Activated CD4-positive, alpha-beta T cell treated with anti-CD3 and anti-CD28 coated beads, Interleukin-2, amount 10 ng/mL, durations not matched to agents 24 days and 14 days (primary cell): ENCODE results near the gene RCC2. TPM values are rescaled to one million over a fixed set of nuclear protein-coding genes. Genes with fewer than 3 reads are reported as not detected.

ENCODE experiments used
- DNase-seq: peaks from one replicate; pipeline ENCODE4 v3.0.0; 2022
- H3K27ac Mint-ChIP-seq: one replicate; pipeline ENCODE4 v1.8.0; 2022; ENCODE audit warnings: mild to moderate bottlenecking, mixed read lengths
- H3K27me3 Mint-ChIP-seq: one replicate; pipeline ENCODE4 v1.8.0; 2022; ENCODE audit warnings: mixed read lengths
- H3K36me3 Mint-ChIP-seq: one replicate; pipeline ENCODE4 v1.8.0; 2022; ENCODE audit warnings: low read depth, mild to moderate bottlenecking, mixed read lengths
- H3K4me1 Mint-ChIP-seq: one replicate; pipeline ENCODE4 v1.8.0; 2021; ENCODE audit warnings: mixed read lengths
- H3K4me3 Mint-ChIP-seq: one replicate; pipeline ENCODE4 v1.8.0; 2022; ENCODE audit warnings: mild to moderate bottlenecking, moderate library complexity, mixed read lengths
- H3K9me3 Mint-ChIP-seq: one replicate; pipeline ENCODE4 v1.8.0; 2021; ENCODE audit warnings: mixed read lengths
- intact Hi-C: fragments of 100-400 bp; cut with micrococcal nuclease; formaldehyde crosslinking; loops from one replicate; pipeline ENCODE4 v1.15.1; 2023
- total RNA-seq: library from RNA; stranded (reverse); gene quantifications from 2 replicates; pipeline ENCODE4 v1.2.3, GENCODE V29; 2022

The RCC2 gene
- total RNA-seq, 1 donor from 2014 or later = 234 TPM

DNA sequence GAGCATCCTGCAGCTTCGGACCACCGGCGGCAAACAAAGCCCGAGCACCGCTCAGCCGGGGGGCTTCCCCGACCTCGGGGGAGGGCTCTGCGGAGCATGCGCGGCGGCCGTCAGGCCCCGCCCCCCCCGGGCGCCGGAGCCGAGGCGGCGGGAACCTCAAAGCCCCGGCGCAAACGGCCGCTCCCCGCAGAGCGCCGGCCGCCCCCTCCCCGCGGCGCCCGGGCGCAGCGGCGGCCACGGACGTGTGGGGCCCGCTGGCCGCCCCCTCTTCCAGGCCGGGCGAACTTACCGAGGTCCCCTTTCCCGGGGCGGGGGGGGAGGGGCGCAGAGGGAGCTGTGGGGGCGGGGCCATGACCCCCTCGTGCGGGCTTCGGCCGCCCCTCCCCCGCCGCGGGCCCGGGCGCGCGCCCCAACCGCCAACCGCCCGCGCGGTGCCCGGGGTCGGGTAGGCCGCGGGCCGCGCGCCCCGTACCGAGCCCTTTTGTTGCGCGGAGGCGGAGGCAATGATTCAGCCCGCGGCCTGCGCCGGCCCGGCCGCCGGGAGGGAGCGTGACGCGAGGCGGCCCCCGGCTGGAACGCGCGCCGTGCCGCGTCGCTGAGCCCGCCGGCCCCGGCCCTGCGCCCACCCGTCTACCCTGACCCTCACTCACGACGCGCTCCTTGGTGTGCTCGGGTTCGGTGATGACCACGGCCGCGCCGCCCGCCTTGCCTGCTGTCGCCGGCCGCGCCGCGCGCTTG is 1.7 kb downstream of the RCC2 start:
- Mint-ChIP-seq H3K4me3 (peak overlapping the region; percentile 81), H3K36me3 (peaks cover 41% of the 10 kb centered on the region), H3K27me3 (no peaks in the 10 kb centered on the region), H3K9me3 (no peaks in the 10 kb centered on the region), H3K27ac (peak overlapping the region; percentile 62), H3K4me1 (peaks cover 48% of the 10 kb centered on the region)
- intact Hi-C loops = loop anchor here (2.0 kb wide), 1 partner anchor 17 kb away; no protein-coding TSS in a partner anchor
- peak; percentile 84 for DNase-seq

DNA sequence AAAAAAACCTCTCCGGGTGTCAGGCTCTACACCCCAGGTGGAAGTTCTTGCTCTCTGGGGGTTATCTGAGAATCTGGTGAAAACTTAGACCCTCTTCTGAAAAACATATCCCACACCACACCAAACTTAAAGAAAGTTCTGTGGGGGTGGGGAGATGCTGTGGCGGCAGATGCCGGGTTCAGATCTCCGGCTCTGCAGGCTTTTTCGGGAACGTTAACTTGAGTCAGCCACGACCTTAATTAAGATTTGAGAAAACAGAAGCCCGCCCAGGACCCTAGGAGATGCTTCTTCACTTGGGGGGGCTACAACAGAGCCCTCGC is 2.3 kb downstream of the RCC2 start:
- Mint-ChIP-seq H3K36me3 (peaks cover 45% of the 10 kb centered on the region), H3K4me1 (peaks cover 48% of the 10 kb centered on the region), H3K4me3 (peak overlapping the region; percentile 81), H3K9me3 (no peaks in the 10 kb centered on the region), H3K27me3 (no peaks in the 10 kb centered on the region), H3K27ac (peak overlapping the region; percentile 62)
- no peak for DNase-seq
- intact Hi-C loops = loop anchor here (2.0 kb wide), 1 partner anchor 16 kb away; no protein-coding TSS in a partner anchor

DNA sequence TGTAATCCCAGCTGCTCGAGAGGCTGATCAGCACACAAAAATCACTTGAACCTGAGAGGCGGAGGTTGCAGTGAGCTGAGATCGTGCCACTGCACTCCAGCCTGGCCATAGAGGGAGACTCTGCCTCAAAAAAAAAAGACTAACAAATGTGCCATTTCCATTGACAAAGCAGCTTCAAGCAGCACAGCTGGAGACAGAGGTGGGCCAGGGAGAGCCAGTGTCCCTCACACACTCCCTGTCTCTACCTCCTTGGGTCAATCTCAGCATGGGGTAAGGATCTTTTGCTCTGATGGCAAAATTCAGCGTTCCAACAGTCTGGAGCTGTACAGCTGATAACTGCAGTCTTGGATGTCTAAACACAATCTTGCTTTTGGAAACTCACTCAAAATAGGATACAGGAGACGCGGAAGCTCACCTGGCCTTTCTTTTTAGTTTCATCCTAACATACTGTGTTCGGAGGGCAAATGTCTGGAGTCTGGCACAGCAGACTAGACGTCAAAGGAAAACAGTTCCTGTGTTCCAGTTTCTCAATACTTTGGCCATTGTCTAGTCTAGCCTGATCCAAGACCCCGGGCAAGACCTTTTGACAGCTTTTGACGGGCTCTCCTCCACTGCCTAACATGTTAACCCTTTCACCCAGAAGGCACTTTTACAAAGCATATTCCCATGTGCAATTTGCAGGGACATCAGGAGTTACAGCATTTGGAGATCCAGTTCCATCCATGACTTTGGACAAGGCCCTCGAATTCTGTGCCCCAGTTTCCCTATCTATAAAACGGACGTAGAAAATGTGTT is 2.9 kb downstream of the RCC2 start:
- Mint-ChIP-seq H3K9me3 (no peaks in the 10 kb centered on the region), H3K4me1 (peaks cover 48% of the 10 kb centered on the region), H3K27ac (peak overlapping the region; percentile 62), H3K27me3 (no peaks in the 10 kb centered on the region), H3K4me3 (peak overlapping the region; percentile 81), H3K36me3 (peaks cover 51% of the 10 kb centered on the region)
- DNase-seq = peak; percentile 59
- intact Hi-C loops = loop anchor here (2.0 kb wide), 1 partner anchor 16 kb away; no protein-coding TSS in a partner anchor

DNA sequence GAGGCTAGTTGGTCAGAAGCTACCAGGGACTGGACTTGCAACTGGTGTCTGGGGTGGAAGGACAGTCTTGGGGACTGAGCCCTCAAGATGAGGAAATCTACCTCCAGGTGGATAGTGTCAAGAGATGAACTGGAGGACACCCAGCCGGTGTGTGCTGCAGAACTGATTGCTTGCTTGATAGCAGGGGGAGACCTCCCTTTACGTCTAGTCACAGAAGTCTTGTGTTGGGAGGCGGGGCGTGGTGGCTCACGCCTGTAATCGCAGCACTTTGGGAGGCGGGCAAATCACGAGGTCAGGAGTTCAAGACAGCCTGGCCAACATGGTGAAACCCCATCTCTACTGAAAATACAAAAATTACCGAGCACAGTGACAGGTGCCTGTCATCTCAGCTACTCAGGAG is 4.9 kb downstream of the RCC2 start:
- H3K4me3 Mint-ChIP-seq = peak overlapping the region; percentile 23
- peaks cover 37% of the 10 kb centered on the region for H3K4me1 Mint-ChIP-seq
- DNase-seq = no peak
- no peaks in the 10 kb centered on the region for H3K27me3 Mint-ChIP-seq
- H3K9me3 Mint-ChIP-seq = no peaks in the 10 kb centered on the region
- intact Hi-C loops = no loop called here
- H3K27ac Mint-ChIP-seq = peak overlapping the region; percentile 53
- H3K36me3 Mint-ChIP-seq = peaks cover 57% of the 10 kb centered on the region

DNA sequence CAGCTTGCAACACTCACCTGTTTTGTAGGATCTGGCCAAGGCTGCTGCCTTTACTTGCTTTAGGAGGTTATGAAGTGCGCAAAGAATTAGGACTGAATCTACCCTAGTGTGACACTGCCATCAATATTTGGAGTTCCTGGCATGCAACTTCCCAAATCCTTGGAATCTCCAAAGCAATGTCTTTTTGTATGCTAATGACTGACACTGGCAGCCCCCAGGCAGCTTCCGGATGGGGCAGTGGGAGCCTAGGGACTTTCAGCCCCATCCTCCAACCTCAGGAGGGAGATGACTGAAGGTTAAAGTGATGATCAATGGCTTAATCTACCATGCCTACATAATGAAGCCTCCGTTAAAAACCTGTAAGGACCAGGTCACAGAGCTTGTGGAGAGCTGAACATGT is 5.5 kb downstream of the RCC2 start:
- no peak for DNase-seq
- H3K9me3 Mint-ChIP-seq = no peaks in the 10 kb centered on the region
- H3K27ac Mint-ChIP-seq = no peak overlapping the region
- H3K4me1 Mint-ChIP-seq = peaks cover 37% of the 10 kb centered on the region
- H3K4me3 Mint-ChIP-seq = no peak overlapping the region
- H3K36me3 Mint-ChIP-seq = peaks cover 59% of the 10 kb centered on the region
- intact Hi-C loops = no loop called here
- no peaks in the 10 kb centered on the region for H3K27me3 Mint-ChIP-seq

DNA sequence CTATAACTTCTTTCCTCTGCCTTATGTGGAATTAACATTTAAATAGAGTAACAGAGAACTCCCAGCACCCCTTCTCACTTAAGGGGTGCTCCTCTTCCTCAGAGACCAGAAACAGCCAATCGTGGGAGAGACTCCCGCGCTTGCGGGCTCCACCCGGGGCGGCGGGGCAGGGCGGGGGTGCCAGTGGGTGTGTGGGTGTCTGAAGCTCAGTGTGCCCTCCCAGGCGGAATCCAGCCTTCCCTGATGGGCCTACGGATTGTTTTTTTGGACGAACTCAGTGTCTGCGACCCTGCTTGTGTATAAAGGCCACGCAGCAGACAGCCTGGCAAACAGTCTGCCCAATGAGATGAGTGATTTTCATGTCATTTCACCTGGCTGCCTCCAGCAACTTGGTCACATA is 6.2 kb downstream of the RCC2 start:
- intact Hi-C loops = no loop called here
- H3K27me3 Mint-ChIP-seq = no peaks in the 10 kb centered on the region
- peaks cover 61% of the 10 kb centered on the region for H3K36me3 Mint-ChIP-seq
- peaks cover 38% of the 10 kb centered on the region for H3K4me1 Mint-ChIP-seq
- no peak overlapping the region for H3K4me3 Mint-ChIP-seq
- no peak for DNase-seq
- H3K27ac Mint-ChIP-seq = no peak overlapping the region
- no peaks in the 10 kb centered on the region for H3K9me3 Mint-ChIP-seq

DNA sequence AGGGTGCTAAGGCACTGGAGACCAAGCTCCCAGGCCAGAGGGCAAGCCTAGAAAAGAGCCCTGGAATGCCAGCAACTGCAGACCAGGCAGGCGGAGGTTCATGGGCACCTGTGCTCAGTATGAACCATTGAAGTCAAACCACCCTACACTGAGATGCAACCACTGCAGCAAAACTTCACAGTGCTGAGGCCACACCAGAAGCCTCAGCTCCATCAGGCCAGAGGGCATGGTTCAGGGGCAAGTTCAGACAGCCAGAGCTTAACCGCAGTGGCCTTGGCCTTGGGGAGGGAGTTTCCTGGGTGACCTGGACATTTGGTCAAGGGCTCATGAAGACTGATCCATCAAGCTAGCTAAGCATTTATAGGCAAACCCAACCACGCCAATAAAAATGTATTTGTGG is 7.1 kb downstream of the RCC2 start:
- Mint-ChIP-seq H3K9me3 (no peaks in the 10 kb centered on the region), H3K27me3 (no peaks in the 10 kb centered on the region), H3K4me3 (no peak overlapping the region), H3K36me3 (peaks cover 65% of the 10 kb centered on the region), H3K27ac (no peak overlapping the region), H3K4me1 (peaks cover 38% of the 10 kb centered on the region)
- no peak for DNase-seq
- intact Hi-C loops = no loop called here

DNA sequence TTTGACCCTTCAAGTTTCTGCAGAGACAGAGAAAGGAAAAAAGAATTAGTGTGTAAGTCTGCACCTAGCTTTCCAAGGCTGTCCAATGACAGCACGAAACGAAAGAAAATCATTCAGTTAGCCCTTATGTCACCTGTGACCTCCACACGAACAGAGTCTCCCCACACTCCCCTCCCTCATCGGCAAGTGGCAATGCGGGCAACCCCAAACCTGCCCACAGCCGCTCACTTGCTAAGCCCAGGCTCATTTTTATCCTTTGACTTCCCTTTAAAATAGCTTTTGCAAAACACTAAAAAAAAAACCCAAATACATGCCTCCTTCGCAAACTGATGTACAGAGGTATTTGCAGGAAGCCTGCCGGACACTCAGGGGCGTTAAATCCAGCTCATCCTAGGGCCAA is 10.3 kb downstream of the RCC2 start:
- H3K36me3 Mint-ChIP-seq = peaks cover 64% of the 10 kb centered on the region
- intact Hi-C loops = loop anchor here (10.0 kb wide), 1 partner anchor 46 kb away; no protein-coding TSS in a partner anchor
- no peak overlapping the region for H3K27ac Mint-ChIP-seq

DNA sequence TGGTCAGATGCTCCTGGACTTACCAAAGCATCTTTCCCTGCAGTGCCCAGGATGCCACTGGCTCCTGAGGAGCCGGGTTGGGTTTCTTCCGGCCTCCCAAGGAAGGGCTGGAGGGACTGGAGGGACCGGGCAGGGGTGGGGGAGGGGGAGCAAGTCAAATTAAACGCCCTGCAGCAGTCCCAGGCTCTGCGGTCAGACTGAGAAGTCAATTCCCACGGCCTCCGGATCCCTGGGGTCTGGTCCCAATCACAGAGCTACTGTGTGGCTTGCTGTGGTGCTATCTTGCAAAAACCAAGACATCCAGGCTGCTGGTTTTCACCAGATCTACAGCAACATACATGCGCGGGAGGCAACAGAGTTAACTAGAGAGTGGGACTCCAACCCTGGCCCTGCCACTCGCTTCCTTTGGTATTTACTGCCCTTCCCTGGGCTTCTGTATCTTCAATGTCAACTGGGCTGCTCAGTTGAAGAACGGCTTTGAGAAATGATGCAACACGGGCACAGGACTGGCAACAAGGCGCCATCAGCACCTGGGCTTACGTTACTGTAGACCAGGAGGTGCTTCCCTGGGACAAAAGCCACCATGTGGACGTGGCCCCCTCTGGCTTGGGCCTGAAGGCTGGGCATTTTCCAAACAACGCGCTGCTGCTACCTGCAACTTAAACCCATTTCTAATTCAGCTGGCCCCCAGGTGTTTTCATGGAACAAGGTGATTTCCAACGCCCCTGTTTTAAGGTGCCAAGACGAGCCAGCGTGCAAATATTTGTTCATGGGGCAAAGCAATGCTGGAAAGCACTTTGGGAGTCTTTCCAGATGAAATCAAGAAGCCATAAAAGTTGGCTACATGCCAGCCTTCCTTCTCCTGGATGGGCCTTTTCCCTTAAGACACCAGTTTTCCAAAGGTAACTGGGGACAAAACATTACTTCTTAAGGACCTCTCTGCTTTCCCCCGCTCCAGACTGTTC is 11.5 kb downstream of the RCC2 start:
- H3K4me3 Mint-ChIP-seq = no peak overlapping the region
- H3K4me1 Mint-ChIP-seq = peaks cover 16% of the 10 kb centered on the region
- H3K27me3 Mint-ChIP-seq = no peaks in the 10 kb centered on the region
- H3K27ac Mint-ChIP-seq = no peak overlapping the region
- H3K36me3 Mint-ChIP-seq = peaks cover 68% of the 10 kb centered on the region
- no peak for DNase-seq
- intact Hi-C loops = loop anchor here (10.0 kb wide), 1 partner anchor 47 kb away; no protein-coding TSS in a partner anchor
- no peaks in the 10 kb centered on the region for H3K9me3 Mint-ChIP-seq

More for the DNA sequence above, 10.3 kb downstream of the RCC2 start:
- DNase-seq = no peak
- Mint-ChIP-seq H3K4me1 (peaks cover 21% of the 10 kb centered on the region), H3K27me3 (no peaks in the 10 kb centered on the region), H3K4me3 (no peak overlapping the region), H3K9me3 (no peaks in the 10 kb centered on the region)

DNA sequence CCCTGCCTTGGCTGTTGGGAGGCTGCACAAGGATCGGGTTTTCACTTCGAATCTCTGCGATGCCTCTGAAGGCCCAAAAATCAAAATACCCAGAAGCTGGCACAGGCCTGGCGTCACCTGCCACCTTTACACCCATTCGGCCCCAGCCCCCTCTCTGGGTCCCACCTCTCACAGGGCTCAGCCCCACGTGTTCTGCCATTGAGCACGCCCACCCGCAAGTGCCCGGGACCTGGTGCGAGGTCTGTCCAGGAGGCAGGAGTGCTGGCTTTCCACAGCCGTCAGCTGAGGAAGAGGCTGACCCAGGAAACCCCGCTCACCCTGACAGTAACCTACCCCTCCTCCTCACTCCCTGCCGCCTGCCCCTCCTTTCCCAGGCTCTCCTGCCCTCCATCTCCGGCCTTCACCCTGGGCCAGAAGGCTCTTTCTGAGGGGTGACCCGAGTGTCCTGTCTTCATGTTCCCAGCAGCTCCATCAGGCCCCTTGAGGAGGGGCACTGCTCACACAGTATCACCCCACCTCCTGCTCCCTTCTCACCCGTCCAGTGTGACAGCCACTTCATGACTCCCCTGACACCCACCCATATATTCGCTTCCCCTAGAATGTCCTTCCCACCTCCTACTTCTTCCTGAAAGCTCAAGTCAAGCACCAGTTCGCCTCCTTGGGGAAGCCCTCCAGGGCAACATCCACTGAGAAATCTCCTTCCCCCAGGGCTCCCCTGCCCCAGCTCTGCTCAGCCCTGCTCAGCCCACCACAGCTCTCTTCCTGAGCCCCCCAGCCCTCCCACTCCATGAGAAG is 13.5 kb downstream of the RCC2 start:
- no peak for DNase-seq
- peaks cover 14% of the 10 kb centered on the region for H3K4me1 Mint-ChIP-seq
- no peaks in the 10 kb centered on the region for H3K9me3 Mint-ChIP-seq
- intact Hi-C loops = loop anchor here (10.0 kb wide), 1 partner anchor 49 kb away; no protein-coding TSS in a partner anchor
- H3K27ac Mint-ChIP-seq = peak overlapping the region; percentile 20
- H3K4me3 Mint-ChIP-seq = no peak overlapping the region
- peaks cover 70% of the 10 kb centered on the region for H3K36me3 Mint-ChIP-seq
- no peaks in the 10 kb centered on the region for H3K27me3 Mint-ChIP-seq

DNA sequence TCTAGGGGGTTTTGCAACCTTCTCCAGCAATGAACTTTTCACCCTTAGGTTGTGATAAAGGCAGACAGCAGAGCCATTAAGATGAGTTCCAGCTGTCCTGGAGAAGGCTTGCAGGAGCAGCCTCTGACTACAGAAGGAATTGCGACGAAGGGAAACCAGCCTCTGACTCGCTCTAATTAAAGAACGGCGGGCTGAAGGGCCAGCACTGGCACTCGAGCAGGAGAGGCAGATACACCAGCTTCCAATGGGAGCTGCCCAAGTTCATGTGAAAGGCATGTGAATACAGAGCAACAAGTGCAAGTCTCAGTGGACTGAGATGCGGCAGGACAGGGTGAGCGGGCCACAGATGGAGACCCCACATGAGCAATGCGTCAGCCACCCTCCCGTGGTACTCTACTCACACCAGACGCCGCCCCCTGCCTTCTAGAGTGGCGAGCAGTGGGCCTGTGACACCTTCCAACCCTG is 15.7 kb downstream of the RCC2 start:
- Mint-ChIP-seq H3K27ac (no peak overlapping the region), H3K4me3 (no peak overlapping the region), H3K4me1 (peaks cover 14% of the 10 kb centered on the region), H3K27me3 (no peaks in the 10 kb centered on the region), H3K9me3 (no peaks in the 10 kb centered on the region), H3K36me3 (peaks cover 75% of the 10 kb centered on the region)
- intact Hi-C loops = loop anchor here (10.0 kb wide), 1 partner anchor 51 kb away; no protein-coding TSS in a partner anchor
- no peak for DNase-seq

DNA sequence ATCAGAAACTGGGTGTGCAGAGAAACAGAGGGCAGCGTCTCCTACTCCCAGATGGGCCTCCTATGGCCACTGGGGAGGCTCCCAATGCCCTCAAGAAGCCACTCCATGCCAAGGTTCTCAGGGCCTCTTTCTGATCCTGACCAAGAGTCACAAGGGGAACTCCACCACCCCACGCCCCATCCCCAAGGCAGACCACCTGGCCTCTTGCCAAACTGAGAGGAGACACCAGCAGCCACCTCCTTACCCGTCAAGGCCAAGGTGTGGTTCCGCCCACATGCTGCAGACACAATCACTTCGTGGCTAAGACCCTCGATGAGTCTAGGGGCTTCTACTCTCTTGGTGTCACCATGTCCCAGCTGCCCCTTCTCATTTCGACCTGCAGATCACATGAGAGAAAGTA is 17.0 kb downstream of the RCC2 start:
- Mint-ChIP-seq H3K9me3 (no peaks in the 10 kb centered on the region), H3K27me3 (no peaks in the 10 kb centered on the region), H3K4me1 (peaks cover 13% of the 10 kb centered on the region), H3K36me3 (peaks cover 78% of the 10 kb centered on the region), H3K4me3 (no peak overlapping the region), H3K27ac (no peak overlapping the region)
- no peak for DNase-seq
- intact Hi-C loops = loop anchor here (10.0 kb wide), 1 partner anchor 52 kb away; no protein-coding TSS in a partner anchor
